Ovary (tissue), 3 donors: ENCODE data around the gene SCUBE2.

ENCODE experiments used
- CTCF ChIP-seq, 3 donors: fragments of 450-650 bp in 2 of 3; fragments of 200-600 bp in 1 of 3; IDR thresholded peaks; one replicate each; pipeline versions ENCODE4 v1.5.1 to v1.8.0; 2016 to 2022; ENCODE audit warnings: antibody characterized with exemption in 3 of 3, mild to moderate bottlenecking in 1 of 3
- EP300 ChIP-seq: sonication (generic); formaldehyde crosslinking; IDR thresholded peaks from one replicate; pipeline ENCODE4 v1.6.1; 2017; ENCODE audit warnings: antibody characterized with exemption
- POLR2A ChIP-seq: fragments of 450-650 bp; IDR thresholded peaks from one replicate; pipeline ENCODE4 v1.6.1; 2017; ENCODE audit warnings: antibody characterized with exemption, mild to moderate bottlenecking, moderate library complexity
- donor health status: DM: no; HTN: no; CAD: no.

- no peak for TF ChIP-seq EP300
- no peak for TF ChIP-seq POLR2A
- no peak for TF ChIP-seq CTCF (IDR thresholded peaks at IDR 0.05)
Observed at GRCh38 chr11:9037963-9038362, 53.4 kb downstream of the SCUBE2 start.
